ENCODE measurements around the gene CXorf66. TPM values are rescaled to one million over a fixed set of nuclear protein-coding genes. Genes with fewer than 3 reads are reported as not detected.
"Not testable (repeated sequence)": the region's sequence is repeated elsewhere in the genome, so short reads cannot be mapped to it uniquely, and the experiment has no call there.

Gene CXorf66
- total RNA-seq, 1 experiment from 2014 or later: not detected

GRCh38 chrX:139967300-139967699 lies 2.0 kb upstream of the CXorf66 start:
- peak; percentile 71 for DNase-seq
- Histone ChIP-seq H4K20me1 (ENCODE audit: insufficient read depth, low read depth, low read length) (no peaks in the 10 kb centered on the region), H3K36me3 (ENCODE audit: insufficient read depth, low read length) (no peaks in the 10 kb centered on the region), H3K4me1 (ENCODE audit: low read length) (no peaks in the 10 kb centered on the region), H3K9me3 (ENCODE audit: low read length) (no peaks in the 10 kb centered on the region), H3K4me3 (ENCODE audit: low read length) (no peak overlapping the region), H3K79me2 (ENCODE audit: low read length) (no peaks in the 10 kb centered on the region), H3K27ac (ENCODE audit: low read length) (no peak overlapping the region), H3K9ac (ENCODE audit: low read length) (no peak overlapping the region), H2AFZ (ENCODE audit: low read length) (0 out of 2 replicates have a peak overlapping the region, but pooled peaks have one; percentile 20), H3K9me2 (replicated peaks; ENCODE audit: insufficient read depth, low read length) (no peaks in the 10 kb centered on the region), H3K27me3 (ENCODE audit: low read length) (no peaks in the 10 kb centered on the region), H3K4me2 (ENCODE audit: low read depth, low read length, poor library complexity, severe bottlenecking) (no peak overlapping the region)

DNA sequence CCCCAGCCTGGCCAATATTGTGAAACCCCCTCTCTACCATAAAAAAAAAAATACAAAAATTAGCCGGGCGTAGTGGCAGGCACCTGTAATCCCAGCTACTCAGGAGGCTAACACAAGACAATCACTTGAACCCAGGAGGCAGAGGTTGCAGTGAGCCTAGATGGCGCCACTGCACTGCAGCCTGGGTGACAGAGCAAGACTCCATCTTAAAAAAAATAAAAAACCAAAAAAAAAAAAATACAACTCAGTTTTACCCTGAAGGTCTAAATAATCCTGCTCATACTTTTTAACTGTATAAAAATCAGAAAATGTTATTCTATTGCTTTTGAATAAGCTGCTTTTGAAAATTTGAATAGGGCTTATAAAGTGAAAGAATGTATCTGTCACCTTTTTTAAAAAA lies 838 bp upstream of the CXorf66 start:
- H3K27ac ChIP-seq (ENCODE audit: low read length); H3K4me2 ChIP-seq (ENCODE audit: low read depth, low read length, poor library complexity, severe bottlenecking); H3K27me3 ChIP-seq (ENCODE audit: low read length); H4K20me1 ChIP-seq (ENCODE audit: insufficient read depth, low read depth, low read length); H3K79me2 ChIP-seq (ENCODE audit: low read length); H3K4me3 ChIP-seq (ENCODE audit: low read length); H3K9me3 ChIP-seq (ENCODE audit: low read length); H3K4me1 ChIP-seq (ENCODE audit: low read length); H3K9ac ChIP-seq (ENCODE audit: low read length); H3K9me2 ChIP-seq (replicated peaks; ENCODE audit: insufficient read depth, low read length); H3K36me3 ChIP-seq (ENCODE audit: insufficient read depth, low read length); H2AFZ ChIP-seq (ENCODE audit: low read length): not testable (repeated sequence)
- DNase-seq: peak; percentile 45

DNA sequence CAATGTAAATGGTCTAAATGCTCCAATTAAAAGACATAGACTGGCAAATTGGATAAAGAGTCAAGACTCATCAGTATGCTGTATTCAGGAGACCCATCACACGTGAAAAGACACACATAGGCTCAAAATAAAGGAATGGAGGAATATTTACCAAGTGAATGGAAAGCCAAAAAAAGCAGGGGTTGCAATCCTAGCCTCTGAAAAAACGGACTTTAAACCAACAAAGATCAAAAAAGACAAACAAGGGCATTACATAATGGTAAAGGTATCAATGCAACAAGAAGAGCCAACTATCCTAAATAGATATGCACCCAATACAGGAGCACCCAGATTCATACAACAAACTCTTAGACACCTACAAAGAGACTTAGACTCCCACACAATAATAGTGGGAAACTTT lies 4.2 kb downstream of the CXorf66 start:
- H3K4me1 ChIP-seq (ENCODE audit: low read length); DNase-seq: not testable (repeated sequence)

GRCh38 chrX:139949703-139950102 lies 15.6 kb downstream of the CXorf66 start:
- Histone ChIP-seq H3K4me2 (ENCODE audit: low read depth, low read length, poor library complexity, severe bottlenecking) (no peak overlapping the region), H3K4me1 (ENCODE audit: low read length) (no peaks in the 10 kb centered on the region), H3K9me3 (ENCODE audit: low read length) (no peaks in the 10 kb centered on the region), H3K27ac (ENCODE audit: low read length) (no peak overlapping the region), H3K36me3 (ENCODE audit: insufficient read depth, low read length) (no peaks in the 10 kb centered on the region), H3K79me2 (ENCODE audit: low read length) (no peaks in the 10 kb centered on the region), H3K9me2 (replicated peaks; ENCODE audit: insufficient read depth, low read length) (no peaks in the 10 kb centered on the region), H3K4me3 (ENCODE audit: low read length) (no peak overlapping the region), H2AFZ (ENCODE audit: low read length) (no peak overlapping the region), H3K27me3 (ENCODE audit: low read length) (no peaks in the 10 kb centered on the region), H4K20me1 (ENCODE audit: insufficient read depth, low read depth, low read length) (no peaks in the 10 kb centered on the region), H3K9ac (ENCODE audit: low read length) (no peak overlapping the region)
- DNase-seq: no peak

More for the DNA sequence above, 4.2 kb downstream of the CXorf66 start:
- not testable (repeated sequence) for H3K9ac ChIP-seq (ENCODE audit: low read length); H3K79me2 ChIP-seq (ENCODE audit: low read length); H3K9me2 ChIP-seq (replicated peaks; ENCODE audit: insufficient read depth, low read length); H3K36me3 ChIP-seq (ENCODE audit: insufficient read depth, low read length); H3K4me2 ChIP-seq (ENCODE audit: low read depth, low read length, poor library complexity, severe bottlenecking); H4K20me1 ChIP-seq (ENCODE audit: insufficient read depth, low read depth, low read length); H3K9me3 ChIP-seq (ENCODE audit: low read length); H3K27ac ChIP-seq (ENCODE audit: low read length); H2AFZ ChIP-seq (ENCODE audit: low read length); H3K27me3 ChIP-seq (ENCODE audit: low read length); H3K4me3 ChIP-seq (ENCODE audit: low read length)

DNA sequence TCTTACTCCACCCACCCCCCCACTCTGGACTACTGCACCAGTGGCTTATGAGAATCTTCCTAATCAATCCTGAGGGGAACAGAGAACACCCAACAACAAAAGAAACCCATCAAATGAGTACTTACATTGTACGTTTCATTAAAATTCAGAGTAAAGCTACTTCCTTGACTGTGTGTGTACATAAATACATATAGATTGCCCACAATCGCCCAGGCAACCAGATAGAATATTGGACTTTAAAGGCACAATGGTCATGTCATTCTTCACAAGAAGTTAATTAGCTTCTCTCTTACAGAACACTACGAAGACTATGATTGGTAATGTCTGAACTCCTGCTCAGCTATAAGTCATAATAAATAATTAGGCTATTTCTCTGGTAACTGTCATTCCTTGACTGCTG lies 20.2 kb downstream of the CXorf66 start:
- no peak overlapping the region for H3K4me2 ChIP-seq (ENCODE audit: low read depth, low read length, poor library complexity, severe bottlenecking)
- no peaks in the 10 kb centered on the region for H3K9me2 ChIP-seq (replicated peaks; ENCODE audit: insufficient read depth, low read length)
- no peak overlapping the region for H3K4me3 ChIP-seq (ENCODE audit: low read length)
- no peak for DNase-seq
- no peak overlapping the region for H3K9ac ChIP-seq (ENCODE audit: low read length)
- no peaks in the 10 kb centered on the region for H3K9me3 ChIP-seq (ENCODE audit: low read length)
- no peaks in the 10 kb centered on the region for H3K36me3 ChIP-seq (ENCODE audit: insufficient read depth, low read length)
- H2AFZ ChIP-seq (ENCODE audit: low read length): no peak overlapping the region
- H3K79me2 ChIP-seq (ENCODE audit: low read length): no peaks in the 10 kb centered on the region
- H3K4me1 ChIP-seq (ENCODE audit: low read length): no peaks in the 10 kb centered on the region
- no peak overlapping the region for H3K27ac ChIP-seq (ENCODE audit: low read length)
- no peaks in the 10 kb centered on the region for H4K20me1 ChIP-seq (ENCODE audit: insufficient read depth, low read depth, low read length)
- H3K27me3 ChIP-seq (ENCODE audit: low read length): no peaks in the 10 kb centered on the region

- no peaks in the 10 kb centered on the region for H3K27me3 ChIP-seq (ENCODE audit: low read length)
- no peak overlapping the region for H3K27ac ChIP-seq (ENCODE audit: low read length)
- H3K4me1 ChIP-seq (ENCODE audit: low read length): peaks cover 6% of the 10 kb centered on the region
- no peak overlapping the region for H2AFZ ChIP-seq (ENCODE audit: low read length)
- no peak overlapping the region for H3K4me2 ChIP-seq (ENCODE audit: low read depth, low read length, poor library complexity, severe bottlenecking)
- no peaks in the 10 kb centered on the region for H4K20me1 ChIP-seq (ENCODE audit: insufficient read depth, low read depth, low read length)
- no peaks in the 10 kb centered on the region for H3K9me2 ChIP-seq (replicated peaks; ENCODE audit: insufficient read depth, low read length)
- H3K9ac ChIP-seq (ENCODE audit: low read length): no peak overlapping the region
- peak; percentile 54 for DNase-seq
- no peaks in the 10 kb centered on the region for H3K9me3 ChIP-seq (ENCODE audit: low read length)
- H3K79me2 ChIP-seq (ENCODE audit: low read length): peaks cover 6% of the 10 kb centered on the region; the same call in 1 of the 2 replicates
- H3K4me3 ChIP-seq (ENCODE audit: low read length): no peak overlapping the region
- H3K36me3 ChIP-seq (ENCODE audit: insufficient read depth, low read length): no peaks in the 10 kb centered on the region
Observed at GRCh38 chrX:139936259-139936658, 29.1 kb downstream of the CXorf66 start.

DNA sequence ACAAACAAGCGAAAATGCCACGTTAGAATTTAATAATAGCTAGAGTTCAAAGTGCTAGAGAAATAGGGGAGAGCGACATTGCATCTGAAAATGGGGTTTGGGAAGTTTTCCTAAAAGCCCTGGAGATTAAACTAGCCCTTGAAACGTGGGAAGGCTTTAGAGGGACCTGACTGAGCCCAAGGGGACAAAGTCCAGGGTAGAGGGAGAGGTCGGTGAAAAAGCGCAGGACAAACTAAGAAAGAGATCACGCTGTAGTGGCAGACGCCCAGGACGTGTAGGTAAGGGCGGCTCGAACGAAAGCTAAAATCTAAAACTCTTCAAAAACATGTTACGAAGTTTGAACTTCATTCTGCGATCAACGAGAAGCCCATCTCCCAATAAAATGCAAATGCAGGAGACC lies 31.4 kb downstream of the CXorf66 start:
- Histone ChIP-seq H3K36me3 (ENCODE audit: insufficient read depth, low read length) (no peaks in the 10 kb centered on the region), H3K4me2 (ENCODE audit: low read depth, low read length, poor library complexity, severe bottlenecking) (peak overlapping the region; percentile 84), H3K79me2 (ENCODE audit: low read length) (peaks cover 29% of the 10 kb centered on the region), H3K4me1 (ENCODE audit: low read length) (peaks cover 24% of the 10 kb centered on the region), H3K9me2 (replicated peaks; ENCODE audit: insufficient read depth, low read length) (no peaks in the 10 kb centered on the region), H3K9me3 (ENCODE audit: low read length) (no peaks in the 10 kb centered on the region), H3K4me3 (ENCODE audit: low read length) (peak overlapping the region; percentile 74), H3K9ac (ENCODE audit: low read length) (peak overlapping the region; percentile 77), H3K27ac (ENCODE audit: low read length) (peak overlapping the region; percentile 79; the same call in 1 of the 2 replicates), H4K20me1 (ENCODE audit: insufficient read depth, low read depth, low read length) (no peaks in the 10 kb centered on the region), H3K27me3 (ENCODE audit: low read length) (no peaks in the 10 kb centered on the region), H2AFZ (ENCODE audit: low read length) (peak overlapping the region; percentile 88)
- no peak for DNase-seq

DNA sequence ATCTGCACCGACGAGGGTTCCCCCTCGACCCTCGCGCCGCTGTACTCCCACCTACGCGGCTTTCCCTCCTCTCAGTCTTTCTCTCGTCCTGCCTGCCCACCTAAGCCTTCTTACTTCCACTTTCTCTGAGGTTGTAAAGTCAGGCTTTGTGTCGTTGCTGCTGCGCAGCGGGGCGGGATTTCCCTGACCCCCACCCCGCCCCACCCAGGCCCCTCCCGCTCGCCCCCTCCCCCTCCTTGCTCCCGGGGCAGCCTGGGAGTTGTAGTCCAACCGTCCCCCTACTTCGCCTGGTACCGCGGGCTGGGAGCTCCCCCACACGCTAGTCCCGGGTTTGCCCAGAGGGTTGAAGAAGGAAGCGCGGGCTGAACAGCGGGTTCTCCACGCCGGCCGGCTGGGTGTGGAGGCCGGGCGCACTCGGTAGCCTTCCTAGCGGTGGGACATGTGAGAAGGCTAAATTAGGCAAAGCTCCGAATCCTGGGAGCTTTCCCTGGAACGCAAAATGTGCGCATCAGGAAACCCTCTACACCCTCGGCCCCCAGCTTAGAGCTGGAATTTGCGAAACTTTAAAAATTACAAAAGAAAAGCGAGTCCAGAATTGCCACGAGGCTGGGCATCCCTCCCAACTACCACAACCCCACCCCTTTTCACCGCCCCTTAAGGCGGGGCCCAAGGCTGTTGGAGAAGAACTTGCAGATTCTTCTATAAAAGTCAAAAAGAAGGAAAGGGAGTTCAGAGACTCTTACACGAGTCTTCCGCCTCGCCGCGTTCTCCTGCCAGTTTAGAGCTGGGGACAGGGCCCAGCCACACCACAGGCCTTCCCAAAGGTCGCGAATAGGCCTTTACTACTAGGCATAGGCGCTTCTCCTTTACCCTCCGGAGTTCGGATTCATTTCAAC lies 32.2 kb downstream of the CXorf66 start, which contains the start of gene ATP11C:
Gene ATP11C, minus strand, starts transcription at position 153 of the 896 bp plus-strand sequence. CDS start 1,011 bp downstream, outside the sequence.
- H3K4me2 ChIP-seq (ENCODE audit: low read depth, low read length, poor library complexity, severe bottlenecking): peak within 1 kb of the TSS; percentile 84
- peak within 1 kb of the TSS; percentile 74 for H3K4me3 ChIP-seq (ENCODE audit: low read length)
- no peaks in the 10 kb centered on the region for H3K9me2 ChIP-seq (replicated peaks; ENCODE audit: insufficient read depth, low read length)
- H3K27ac ChIP-seq (ENCODE audit: low read length): peak within 1 kb of the TSS; percentile 79
- H3K9ac ChIP-seq (ENCODE audit: low read length): peak within 1 kb of the TSS; percentile 86
- peaks cover 37% of the 10 kb centered on the region for H3K79me2 ChIP-seq (ENCODE audit: low read length)
- H4K20me1 ChIP-seq (ENCODE audit: insufficient read depth, low read depth, low read length): no peaks in the 10 kb centered on the region
- H2AFZ ChIP-seq (ENCODE audit: low read length): peak within 1 kb of the TSS; percentile 88
- H3K4me1 ChIP-seq (ENCODE audit: low read length): peaks cover 24% of the 10 kb centered on the region
- no peaks in the 10 kb centered on the region for H3K9me3 ChIP-seq (ENCODE audit: low read length)
- H3K27me3 ChIP-seq (ENCODE audit: low read length): no peaks in the 10 kb centered on the region
- H3K36me3 ChIP-seq (ENCODE audit: insufficient read depth, low read length): no peaks in the 10 kb centered on the region
- DNase-seq: peak; percentile 92
